ENCODE data around the gene CD164.

Gene CD164

DNA sequence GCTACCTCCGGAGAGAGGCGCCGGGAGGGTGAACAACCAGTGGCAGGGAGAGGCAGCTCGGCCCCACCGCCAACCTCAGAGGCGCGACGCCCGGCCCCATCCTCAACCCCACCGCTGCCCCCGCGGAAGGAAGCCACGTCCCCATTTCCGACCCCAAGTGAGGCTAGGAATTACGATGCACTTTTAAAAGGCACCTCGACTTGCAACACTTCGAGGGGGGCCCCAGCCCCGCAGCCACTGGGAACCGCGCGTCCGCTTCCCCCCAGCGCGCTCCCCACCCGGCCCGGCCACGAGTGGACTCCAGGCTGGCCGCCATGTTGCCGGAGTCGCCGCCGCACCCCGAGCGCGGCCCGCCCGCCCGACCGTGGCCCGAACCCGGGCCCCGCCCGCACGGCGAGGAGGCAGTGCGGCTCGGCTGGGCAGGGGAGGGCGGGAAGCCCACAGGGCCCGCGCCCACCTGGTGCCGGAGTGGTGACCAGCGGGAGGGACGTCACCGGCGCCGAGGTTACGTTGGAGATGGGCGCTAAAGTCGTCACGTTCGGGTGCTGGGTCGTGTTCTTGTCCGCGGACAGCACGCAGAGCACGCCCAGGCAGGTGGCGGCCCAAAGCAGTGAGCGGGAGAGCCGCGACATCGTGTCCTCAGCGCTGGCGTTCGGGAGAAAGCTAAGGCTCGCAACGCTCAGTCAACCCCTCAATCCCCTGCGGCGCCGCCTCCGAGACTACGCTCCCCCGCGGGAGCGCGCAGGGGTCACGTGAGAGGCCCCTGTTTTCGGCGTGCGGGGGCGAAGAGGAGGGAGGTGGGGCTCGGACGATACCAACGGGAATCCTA lies at the start of gene CD164:
Gene CD164 (minus strand): TSS at position 721 of the 829 bp plus-strand sequence. CDS start 89 bp downstream, at position 632.
- DNase-seq = peak; percentile 100

DNA sequence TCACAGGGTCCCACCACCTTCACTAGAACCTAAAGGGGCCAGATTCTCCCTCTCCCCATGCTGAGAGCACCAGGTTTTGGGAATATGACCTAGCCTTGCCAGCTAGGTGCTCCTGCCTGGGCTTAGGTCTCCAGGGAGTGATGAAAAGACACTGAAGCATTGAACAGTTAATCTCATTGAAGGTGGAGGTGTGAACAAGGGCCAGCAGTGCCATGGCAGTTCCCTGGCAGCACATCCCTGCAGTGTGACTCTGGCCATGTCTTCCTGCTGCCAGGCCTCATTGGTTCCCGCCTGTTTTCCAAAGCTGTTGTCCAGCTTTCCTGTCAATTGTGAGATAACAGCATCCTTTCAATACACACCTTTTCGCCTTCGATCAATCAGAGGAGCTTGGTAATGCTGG lies 47.2 kb upstream of the CD164 start:
- DNase-seq = no peak

DNA sequence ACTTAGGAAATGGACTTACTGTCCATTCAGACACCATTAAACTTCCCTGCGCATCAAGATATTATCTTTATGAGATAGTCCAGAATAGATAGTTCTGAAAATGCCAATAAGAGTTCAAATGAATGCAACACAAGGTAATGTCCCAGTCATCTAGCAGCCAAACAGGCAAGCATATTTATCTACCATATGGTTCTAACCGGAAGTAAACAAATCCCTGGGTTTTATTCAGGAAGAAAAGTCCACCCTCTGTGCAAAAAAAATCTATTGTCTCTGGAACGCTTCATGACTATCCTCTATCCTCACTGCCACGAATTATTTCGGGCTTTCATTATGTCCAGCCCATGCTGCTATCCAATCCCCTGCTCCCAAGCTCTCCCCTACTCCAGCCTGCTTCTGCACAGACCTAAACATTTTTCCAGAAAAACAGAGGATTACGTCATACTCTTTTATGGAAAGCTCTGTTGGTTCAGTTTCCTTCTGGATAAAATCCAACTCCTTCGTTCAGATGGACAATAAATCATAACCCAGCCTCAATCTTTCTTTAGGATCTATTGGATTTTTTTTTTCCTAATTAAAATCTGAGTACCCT lies 46.7 kb upstream of the CD164 start:
- no peak for DNase-seq

DNA sequence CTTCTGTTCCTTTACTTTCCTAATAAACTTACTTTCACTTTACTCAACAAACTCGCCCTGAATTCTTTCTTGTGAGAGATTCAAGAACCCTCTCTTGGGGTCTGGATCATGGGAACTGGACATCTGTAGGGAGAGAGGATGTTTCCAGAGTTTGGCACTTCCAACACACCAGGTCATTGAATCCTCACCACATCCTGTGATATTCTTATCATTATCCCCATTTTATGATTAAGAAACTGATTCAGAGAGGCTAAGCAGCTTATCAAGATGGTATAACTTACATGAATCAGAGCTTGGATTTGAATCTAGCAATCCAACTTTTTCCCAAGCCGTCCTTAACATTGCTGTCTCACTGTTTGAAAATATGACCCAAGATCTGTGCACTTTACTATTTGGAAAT lies 42.7 kb upstream of the CD164 start:
- DNase-seq = no peak

DNA sequence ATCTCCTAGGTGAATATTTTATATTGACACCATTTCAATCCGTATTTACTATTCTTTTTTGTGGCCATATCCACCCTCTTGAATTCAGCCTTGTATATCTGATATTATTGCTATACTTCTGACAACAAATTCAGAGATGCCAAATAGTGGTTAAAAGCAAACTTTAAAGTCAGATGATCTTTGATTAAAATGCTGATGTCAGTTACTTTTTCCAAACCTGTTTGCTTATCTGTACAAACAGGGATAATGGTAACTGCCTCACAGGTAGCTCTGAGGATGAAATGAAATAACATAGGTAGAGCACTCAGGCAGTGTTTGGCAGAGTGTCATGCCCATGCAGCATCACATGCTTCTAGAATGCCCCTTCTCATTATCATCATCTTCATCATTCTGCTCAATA lies 38.9 kb upstream of the CD164 start:
- DNase-seq = no peak

DNA sequence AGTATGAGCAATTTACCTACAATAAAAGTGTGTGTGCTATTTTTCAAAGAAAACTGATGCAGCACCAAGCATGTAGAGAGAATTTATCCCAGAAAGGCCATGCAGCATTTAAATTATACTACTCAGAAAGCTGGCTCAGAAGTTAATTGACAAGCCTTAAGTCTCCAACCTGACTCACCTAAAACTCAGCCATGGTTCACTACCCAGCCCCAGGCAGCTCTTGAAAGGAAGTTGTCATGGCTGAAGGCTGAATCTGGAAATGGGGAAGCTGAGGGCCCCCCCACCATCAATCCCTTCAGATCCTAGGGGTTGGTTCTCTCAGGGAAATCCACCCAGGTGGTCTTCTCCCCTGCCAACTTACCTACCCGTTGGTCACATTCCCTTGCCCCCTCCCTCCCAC lies 38.5 kb upstream of the CD164 start:
- no peak for DNase-seq

DNA sequence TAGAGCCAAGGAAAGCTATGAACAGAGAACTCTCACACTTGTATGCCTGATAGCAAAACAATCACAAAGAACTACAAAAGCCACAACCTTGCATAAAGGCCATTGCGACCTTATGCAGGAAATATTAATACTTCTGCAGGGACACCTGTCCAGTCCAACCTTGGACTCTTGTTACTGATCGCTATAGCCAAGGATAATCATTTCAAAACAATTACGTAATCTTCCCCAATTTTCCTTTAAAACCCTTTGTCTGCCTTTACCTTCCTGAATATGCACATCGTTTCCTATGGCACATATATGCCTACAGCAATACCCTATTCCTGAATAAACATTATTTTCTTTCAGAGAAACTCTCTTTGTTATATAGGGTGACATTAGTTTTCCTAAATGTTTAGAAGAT lies 35.4 kb upstream of the CD164 start:
- DNase-seq = no peak

DNA sequence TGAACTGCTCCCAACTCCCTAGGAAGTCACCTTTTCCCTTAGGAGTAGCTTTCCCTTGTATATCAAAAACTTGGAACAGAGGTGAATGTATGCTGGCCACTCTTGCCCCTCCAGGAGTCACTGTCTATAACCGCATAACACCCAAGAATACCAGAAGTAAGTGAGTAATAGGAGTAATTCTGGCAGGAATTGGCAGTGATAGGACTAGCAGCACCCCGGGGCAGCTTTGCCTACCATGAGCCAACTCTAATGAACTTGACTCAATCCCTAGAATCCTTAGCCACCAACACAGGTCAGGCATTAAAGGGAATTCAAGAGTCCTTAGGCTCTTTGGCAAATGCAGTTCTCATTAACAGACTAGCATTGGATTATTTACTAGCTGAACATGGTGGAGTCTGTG lies 28.8 kb upstream of the CD164 start:
- no peak for DNase-seq

DNA sequence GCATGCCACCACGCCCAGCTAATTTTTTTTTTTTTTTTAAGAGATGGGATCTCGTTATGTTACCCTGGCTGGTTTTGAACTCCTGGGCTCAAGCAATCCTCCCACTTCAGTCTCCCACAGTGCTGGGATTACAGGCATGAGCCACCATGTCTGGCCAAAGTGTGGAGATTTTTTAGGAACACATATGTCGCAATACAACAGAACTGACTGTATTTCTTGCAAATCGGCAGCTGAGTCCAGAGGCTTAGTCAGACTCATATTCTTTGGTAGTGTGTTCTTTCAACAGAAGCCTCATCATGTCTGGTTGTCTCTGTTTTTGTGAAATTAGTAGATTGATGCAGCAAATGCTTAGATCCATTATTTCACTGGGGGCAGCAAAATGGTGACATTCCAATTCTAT lies 23.9 kb upstream of the CD164 start:
- no peak for DNase-seq

DNA sequence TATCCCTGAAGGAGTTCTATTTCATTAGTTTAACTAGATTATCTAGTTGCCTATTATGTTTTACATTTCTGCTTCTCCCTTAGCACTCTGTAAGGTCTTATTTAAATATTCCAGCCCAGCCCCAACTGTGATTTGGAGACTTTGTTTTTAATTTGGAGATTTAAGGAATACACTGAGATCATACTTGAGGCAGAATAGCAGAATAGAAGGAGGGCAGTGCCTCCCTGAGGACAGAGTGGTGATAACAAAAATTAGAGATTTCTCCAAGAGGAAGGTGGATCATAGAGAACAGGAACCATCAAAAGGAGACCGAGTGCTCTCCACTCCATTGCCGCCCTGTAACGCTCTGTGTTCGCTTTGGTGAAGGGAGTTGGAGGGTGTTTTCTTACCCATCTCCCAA lies 14.8 kb upstream of the CD164 start:
- DNase-seq = no peak

DNA sequence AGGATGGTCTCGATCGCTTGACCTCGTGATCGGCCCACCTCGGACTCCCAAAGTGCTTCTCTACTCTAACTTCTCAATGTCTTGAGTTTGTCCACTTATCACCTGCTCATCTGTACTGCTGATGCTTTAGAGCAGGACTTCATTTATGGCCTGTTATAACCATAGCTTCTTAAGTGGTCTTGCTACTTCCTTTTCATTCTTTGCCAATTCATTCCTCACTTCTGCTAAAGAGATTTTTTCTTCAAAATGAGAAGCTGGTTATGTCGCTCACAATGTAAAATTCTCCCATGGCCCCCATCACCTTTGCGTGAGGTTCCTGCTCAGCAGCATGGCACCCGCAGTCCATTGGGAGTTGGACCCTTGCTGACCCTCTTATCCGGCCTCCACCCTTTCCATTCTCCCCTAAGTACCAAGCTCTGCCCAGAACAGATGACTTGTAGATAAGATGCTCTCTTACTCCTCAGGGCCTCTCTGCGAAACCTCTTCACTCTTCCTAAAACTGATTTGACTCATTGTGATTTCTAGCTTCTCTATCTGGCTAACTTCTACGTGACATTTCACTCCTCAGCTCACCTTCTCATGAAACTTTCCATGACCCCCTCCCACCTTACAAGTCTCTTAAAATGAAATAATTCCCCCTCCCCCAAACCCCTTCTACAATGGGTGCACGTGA lies 13.9 kb upstream of the CD164 start:
- DNase-seq = no peak

DNA sequence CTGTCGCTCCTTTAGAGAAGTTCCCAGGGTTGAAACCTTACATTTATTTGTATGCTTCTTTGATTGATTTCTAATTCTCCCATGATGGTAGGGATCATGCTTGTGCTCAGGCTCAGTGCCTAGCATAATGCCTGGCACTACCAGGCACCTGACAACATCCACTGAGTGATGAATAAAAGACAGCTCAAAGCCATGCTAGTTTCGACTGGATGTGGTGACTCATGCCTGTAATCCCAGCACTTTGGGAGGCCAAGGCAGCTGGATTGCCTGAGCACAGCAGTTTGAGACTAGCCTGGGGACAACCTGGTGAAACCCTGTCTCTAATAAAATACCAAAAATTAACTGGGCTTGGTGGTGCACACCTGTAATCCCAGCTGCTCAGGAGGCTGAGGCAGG lies 11.6 kb upstream of the CD164 start:
- no peak for DNase-seq

DNA sequence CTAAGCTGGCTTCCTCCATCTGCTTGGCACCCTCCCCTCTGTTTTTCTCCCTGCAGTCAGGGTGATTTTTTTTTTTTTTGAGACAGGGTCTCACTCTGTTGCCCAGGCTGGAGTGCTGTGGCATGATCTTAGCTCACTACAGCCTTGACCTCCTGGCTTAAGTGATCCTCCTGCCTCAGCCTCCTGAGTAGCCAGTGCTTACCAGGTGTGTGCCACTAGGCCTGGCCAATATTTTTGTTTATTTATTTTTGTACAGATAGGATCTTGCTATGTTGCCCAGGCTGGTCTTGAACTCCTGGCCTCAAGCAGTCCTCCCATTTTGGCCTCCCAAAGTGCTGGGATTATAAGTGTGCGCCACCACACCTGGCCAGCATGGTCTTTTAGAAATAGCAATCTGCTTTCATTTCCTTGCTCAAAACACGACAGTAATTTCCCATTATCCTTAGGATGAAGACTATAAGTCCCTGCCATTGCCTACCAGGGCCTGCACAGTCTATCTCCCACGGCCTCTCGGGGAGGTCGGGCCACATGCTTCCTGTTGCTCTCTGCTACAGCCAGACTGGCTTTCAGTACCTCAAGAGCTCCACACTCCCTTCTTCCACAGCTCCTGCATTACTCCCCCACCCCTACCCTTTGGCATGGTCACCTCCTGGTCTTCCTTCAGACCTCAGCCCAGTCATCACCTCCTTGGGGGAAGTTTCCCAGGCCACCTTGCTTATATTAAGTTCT lies 11.1 kb upstream of the CD164 start:
- no peak for DNase-seq

DNA sequence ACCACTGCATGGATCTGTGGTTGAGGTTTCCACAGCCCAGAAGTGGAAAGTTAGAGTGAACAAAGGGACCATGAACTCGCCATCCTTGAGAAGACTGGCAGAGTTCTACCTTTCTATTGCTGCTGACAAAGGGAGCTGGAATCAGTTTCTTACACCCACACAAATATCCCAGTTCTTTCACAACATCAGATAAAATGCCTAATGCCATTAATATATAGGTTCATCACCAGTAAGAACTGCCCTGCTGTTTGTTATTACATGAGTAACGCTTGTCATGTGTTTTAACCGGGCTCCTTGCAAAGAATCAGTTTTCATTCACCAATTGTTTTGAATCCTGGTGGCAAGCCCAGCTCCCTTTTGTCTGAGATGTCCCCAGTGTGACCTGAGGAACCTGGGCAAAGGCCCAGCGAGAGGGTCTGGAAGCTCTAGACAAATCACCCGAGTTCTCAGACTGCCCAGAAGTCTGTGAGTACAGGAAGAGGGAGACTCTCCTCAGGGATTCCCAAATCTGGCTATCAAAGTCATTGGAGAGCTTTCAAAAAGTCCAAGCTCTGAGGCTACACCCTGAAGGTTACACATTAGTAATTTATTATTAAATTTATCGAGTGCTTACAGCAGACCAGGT lies 7.5 kb upstream of the CD164 start:
- no peak for DNase-seq

DNA sequence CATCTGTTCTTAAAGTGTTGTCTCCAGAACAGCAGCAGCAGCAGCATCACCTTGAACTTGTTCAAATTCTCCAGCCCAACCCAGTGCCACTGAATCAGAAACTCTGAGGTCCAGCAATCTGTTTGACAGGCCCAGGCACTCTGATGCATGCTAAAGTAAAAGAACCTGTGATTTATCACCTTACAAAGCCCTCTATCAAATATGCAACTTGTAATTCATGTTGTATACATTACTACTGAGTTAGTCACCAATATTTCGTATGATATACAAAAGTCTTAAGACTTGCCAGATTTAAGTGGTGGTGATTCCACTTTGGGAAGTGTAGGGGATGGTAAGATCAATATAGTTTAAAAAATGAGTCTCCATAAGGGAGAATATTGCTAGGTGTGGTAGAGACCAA lies 6.0 kb upstream of the CD164 start:
- DNase-seq = no peak

DNA sequence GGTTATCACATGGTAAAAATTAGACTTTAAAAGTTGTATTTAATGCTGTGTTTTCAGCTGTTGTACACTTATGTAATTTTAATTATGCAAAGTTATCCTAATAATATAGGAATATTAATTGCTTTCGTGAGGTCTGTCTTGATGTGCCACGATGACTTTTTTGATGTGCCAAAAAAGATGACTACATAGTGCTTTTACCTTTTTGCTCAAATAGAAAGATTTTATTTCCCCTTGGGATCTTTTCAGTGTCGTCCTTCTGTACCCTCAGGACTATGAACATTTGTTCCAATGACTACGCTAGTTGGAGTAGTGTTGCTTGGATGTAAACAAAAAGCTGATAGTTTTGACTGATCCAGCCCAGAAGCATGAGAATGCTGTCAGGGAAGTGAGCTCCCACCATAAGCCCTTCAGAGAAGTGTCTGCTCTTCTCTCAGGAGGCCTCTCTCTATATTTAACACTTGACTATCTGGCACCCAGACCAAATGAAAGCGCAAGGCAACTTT lies 1.2 kb upstream of the CD164 start:
- no peak for DNase-seq

DNA sequence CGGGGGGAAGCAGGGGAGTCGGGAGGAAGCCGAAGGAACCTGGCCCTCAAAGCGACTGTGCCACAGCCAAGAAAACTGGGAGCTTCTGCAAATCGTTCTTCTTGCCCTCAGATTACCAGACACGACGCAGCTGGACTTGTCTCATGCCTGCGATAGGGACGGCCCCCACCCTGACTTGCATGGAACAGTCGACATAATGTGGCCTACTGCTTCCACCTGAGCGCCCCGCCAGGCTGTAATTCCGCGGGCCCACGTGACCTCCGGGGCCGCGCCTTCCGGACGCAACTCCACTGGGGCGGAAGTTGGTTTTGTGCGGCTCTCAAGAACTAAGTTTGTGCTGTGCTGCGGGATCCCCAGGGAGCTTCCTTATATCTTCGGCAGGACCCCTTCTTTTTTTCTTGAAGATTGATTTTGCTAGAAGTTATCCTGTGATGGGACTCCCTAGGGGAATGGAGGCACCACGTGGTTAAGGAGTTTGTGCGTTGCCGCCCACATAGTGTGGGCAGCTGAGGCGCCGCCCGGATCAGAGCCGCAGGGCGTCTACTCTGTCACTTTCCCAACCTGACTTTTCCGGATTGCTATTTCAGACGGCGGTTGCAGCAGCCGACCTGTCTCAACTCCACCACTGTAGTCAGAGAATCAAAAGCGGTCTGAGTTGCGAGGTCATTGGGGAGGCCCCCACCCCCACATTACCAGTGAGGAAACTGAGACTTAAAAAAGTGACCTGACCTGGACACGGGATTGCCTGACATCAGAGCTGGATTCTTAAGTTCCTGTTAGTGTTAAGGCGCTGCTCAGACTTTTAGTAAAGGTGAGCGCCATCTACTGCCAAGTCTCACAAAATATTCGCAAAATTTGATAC lies 540 bp upstream of the CD164 start:
- peak; percentile 100 for DNase-seq

DNA sequence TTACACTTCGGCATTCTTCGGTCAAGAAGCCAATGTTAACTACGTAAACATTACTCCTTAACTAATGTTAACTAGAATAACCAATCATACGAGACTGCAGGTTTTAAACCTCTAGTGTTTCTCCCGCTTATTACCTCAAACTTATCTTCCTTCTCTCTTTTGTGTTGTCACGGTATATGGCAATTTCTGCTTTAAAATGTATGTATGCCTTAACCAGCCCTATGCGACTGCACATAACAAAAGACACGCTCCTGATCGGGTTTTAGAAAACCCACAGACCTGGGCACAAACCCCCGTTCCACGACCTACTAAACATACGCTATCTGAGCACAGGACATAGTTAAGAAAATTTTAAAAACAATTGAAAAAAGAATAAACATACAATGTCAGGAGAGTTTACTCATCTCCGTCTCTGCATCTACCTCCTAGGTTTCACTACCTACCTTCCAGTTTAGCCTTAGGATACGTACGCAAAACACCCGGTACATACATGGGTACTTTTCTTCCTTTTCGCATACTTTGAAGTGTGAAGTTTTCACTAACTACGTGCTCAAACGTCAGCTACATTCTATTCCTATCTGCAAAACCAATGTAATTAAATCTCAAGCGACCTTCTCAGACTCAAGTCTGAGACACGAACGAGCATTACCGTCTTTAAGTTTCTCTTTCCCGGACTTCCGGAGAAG lies 1.1 kb downstream of the CD164 start:
- no peak for DNase-seq

DNA sequence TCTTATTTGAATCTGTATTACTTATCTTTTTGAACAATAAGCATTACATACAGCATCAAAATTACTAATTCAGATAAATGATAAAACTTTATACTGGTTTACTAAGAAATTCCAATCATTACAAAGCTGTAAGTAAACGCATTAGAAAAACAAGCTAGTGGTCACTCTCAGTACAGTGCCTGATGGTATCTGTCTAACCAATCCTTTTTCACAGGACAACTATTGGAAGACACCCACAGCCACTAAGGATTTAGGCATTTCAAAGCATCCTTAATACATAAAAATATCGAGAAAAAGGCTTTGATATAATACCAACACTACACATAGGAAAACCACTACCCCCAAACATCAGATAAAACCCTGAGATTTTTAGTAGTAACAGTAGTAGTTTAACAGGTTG lies 2.6 kb downstream of the CD164 start:
- DNase-seq = no peak

DNA sequence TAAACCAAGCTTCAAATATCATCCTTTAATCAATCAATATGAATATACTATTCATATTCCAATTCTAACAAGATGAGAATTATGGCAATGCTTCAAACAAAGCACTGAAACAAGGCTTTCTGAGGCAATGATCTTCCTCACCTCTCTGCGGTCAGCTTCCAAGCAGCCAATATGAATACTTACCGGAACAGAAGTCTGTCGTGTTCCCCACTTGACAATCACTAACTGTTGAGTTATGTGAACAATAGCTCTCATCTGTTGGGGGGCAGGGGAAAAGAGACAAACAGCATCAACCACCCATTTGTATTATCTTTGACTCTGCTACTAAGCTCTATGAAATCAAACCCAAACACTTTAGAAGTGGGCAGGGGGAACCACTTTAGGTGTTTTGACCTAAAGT lies 4.5 kb downstream of the CD164 start:
- DNase-seq = no peak

DNA sequence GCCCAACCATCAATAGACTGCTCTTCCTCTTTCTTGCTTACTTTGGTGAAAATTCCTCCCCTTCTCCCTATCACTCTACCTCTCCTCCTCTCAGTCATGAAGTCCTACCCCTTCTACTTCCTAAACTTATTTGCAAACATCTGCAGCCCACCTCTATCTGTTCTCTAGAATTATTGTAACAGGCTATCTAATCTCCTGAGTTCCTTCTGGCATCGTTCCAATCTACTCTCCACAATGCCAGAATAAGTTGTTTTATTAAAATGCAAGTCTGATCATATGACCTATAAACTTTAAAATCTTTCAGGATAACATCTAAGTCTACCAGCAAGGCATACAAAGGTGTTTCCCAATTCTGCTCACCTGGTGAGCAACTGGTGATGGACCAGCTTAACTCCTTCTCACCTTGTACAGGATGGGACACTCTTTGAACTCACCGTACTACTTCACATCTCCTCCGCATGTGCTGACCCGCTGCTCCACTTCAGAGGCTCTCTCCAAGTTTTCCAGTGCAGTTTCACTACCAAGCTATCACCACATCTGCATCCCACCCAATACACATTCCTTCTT lies 7.9 kb downstream of the CD164 start:
- no peak for DNase-seq

All from retina (tissue), 1 donor.